Gastrocnemius medialis (tissue), 4 donors: ENCODE results near the gene ABLIM3. TPM values are rescaled to one million over a fixed set of nuclear protein-coding genes. Genes with fewer than 3 reads are reported as not detected.
A peak's percentile ranks its signal among the peaks of the same experiment; 100 is the strongest.

Experiments used
- ATAC-seq, 2 donors: fragments of 150-250 bp; one replicate each; pipeline ENCODE4 v1.9.1; 2016
- DNase-seq, 2 donors: peaks; one replicate each; pipeline ENCODE4 v3.0.0-alpha.2; 2019
- H3K27ac ChIP-seq, 4 donors: fragments of 200-600 bp; sonication (generic); 1 replicate in 1 of 4; 2 replicates in 3 of 4; pipeline ENCODE4 v1.5.1; 2016 to 2018; ENCODE audit warnings: mild to moderate bottlenecking in 2 of 4, moderate library complexity in 1 of 4
- H3K27me3 ChIP-seq, 3 donors: fragments of 200-600 bp; sonication (generic) in 2 of 3; 1 replicate in 1 of 3; 2 replicates in 2 of 3; pipeline versions ENCODE4 v1.5.1 to v1.6.0; 2016 to 2019; ENCODE audit warnings: mild to moderate bottlenecking in 1 of 3, moderate library complexity in 1 of 3
- H3K36me3 ChIP-seq, 2 donors: fragments of 200-600 bp; sonication (generic) in 1 of 2; one replicate each; pipeline ENCODE4 v1.5.1; 2017 to 2018
- H3K4me1 ChIP-seq, 2 donors: fragments of 200-600 bp; sonication (generic) in 1 of 2; one replicate each; pipeline ENCODE4 v1.5.1; 2016 to 2017; ENCODE audit warnings: mild to moderate bottlenecking in 2 of 2
- H3K4me3 ChIP-seq, 4 donors: fragments of 200-600 bp; sonication (generic) in 3 of 4; 1 replicate in 1 of 4; 2 replicates in 3 of 4; pipeline ENCODE4 v1.5.1; 2016 to 2019; ENCODE audit warnings: mild to moderate bottlenecking in 2 of 4
- H3K9me3 ChIP-seq, 3 donors: fragments of 200-600 bp; sonication (generic) in 2 of 3; 1 replicate in 1 of 3; 2 replicates in 2 of 3; pipeline ENCODE4 v1.5.1; 2016 to 2019
- CTCF ChIP-seq, 5 experiments: fragments of 450-650 bp in 3 of 5; fragments of 200-600 bp in 2 of 5; sonication (generic) in 2 of 5; IDR thresholded peaks in 4 of 5; conservative IDR thresholded peaks in 1 of 5; 1 replicate in 4 of 5; 2 replicates in 1 of 5; pipeline ENCODE4 v1.5.1; 2016 to 2019; ENCODE audit warnings: antibody characterized with exemption in 5 of 5, mild to moderate bottlenecking in 3 of 5, moderate library complexity in 3 of 5
- POLR2A ChIP-seq, 2 donors: fragments of 450-650 bp; IDR thresholded peaks; one replicate each; pipeline ENCODE4 v1.6.1; 2017; ENCODE audit warnings: antibody characterized with exemption in 2 of 2, mild to moderate bottlenecking in 2 of 2, moderate library complexity in 2 of 2
- in situ Hi-C, 4 donors: fragments of 200-750 bp; cut with MboI; loops; one replicate each; pipeline versions ENCODE4 v1.15.0 to v1.8.0; 2017; ENCODE audit warnings: low sequenced_read_pairs in 4 of 4
- intact Hi-C: fragments of 100-400 bp; cut with DNase I; formaldehyde crosslinking; loops from one replicate; pipeline ENCODE4 v1.15.1; 2023; ENCODE audit warnings: low total_unique reads
- total RNA-seq, 4 donors: library from RNA; depleted of rRNA; stranded (reverse); fragments of >200 nt; gene quantifications; one replicate each; pipeline versions ENCODE4 v1.1.0 to v1.2.3, GENCODE V29; 2016

ABLIM3 gene
- total RNA-seq, 4 donors from 2014 or later: 37.5 to 155 (median 67.7) TPM

DNA sequence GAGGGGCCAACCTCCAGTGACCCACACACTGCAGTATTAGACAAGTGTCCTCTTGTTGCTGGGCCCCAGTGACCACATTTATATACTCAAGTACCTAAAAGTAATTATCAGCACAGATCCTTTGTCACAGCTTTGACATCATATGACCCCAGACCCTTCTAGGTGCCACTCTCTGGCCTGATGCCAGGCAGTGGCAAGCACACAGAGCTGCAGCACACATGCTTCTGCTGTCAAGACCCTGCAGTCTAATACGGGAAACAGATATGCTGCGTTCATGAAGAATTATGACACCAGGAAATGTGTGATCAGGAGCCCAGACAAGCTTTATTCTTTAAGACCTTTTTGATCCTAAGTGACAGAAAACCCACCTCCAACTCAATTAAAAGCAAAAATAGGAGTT, 66.5 kb downstream of the ABLIM3 start:
- H3K9me3 ChIP-seq: no peaks in the 10 kb centered on the region
- H3K27ac ChIP-seq: peak overlapping the region in 2 of 4 donors; percentile 27 to 30
- intact Hi-C loops: no loop called here
- H3K4me3 ChIP-seq: no peak overlapping the region
- peaks cover 17 to 33% of the 10 kb centered on the region in 2 donors for H3K4me1 ChIP-seq
- ATAC-seq (no peak), DNase-seq (no peak)
- no peak for TF ChIP-seq CTCF (IDR thresholded peaks at IDR 0.05 in 4 of 5, conservative IDR thresholded peaks at IDR 0.05 in 1 of 5)
- TF ChIP-seq POLR2A (IDR thresholded peaks at IDR 0.05): no peak
- no peaks in the 10 kb centered on the region for H3K27me3 ChIP-seq
- H3K36me3 ChIP-seq: peaks cover 0 to 54% of the 10 kb centered on the region in 2 donors
- in situ Hi-C loops: no loop called here

- DNase-seq (no peak), ATAC-seq (no peak)
- intact Hi-C loops: no loop called here
- Histone ChIP-seq H3K4me1 (peaks cover 8 to 18% of the 10 kb centered on the region in 2 donors), H3K9me3 (no peaks in the 10 kb centered on the region), H3K36me3 (peaks cover 0 to 39% of the 10 kb centered on the region in 2 donors), H3K4me3 (no peak overlapping the region), H3K27ac (no peak overlapping the region), H3K27me3 (no peaks in the 10 kb centered on the region)
- TF ChIP-seq CTCF (IDR thresholded peaks at IDR 0.05 in 4 of 5, conservative IDR thresholded peaks at IDR 0.05 in 1 of 5) (no peak), POLR2A (IDR thresholded peaks at IDR 0.05) (no peak)
- in situ Hi-C loops: no loop called here
Measured at GRCh38 chr5:149210225-149210624, 68.9 kb downstream of the ABLIM3 start.

DNA sequence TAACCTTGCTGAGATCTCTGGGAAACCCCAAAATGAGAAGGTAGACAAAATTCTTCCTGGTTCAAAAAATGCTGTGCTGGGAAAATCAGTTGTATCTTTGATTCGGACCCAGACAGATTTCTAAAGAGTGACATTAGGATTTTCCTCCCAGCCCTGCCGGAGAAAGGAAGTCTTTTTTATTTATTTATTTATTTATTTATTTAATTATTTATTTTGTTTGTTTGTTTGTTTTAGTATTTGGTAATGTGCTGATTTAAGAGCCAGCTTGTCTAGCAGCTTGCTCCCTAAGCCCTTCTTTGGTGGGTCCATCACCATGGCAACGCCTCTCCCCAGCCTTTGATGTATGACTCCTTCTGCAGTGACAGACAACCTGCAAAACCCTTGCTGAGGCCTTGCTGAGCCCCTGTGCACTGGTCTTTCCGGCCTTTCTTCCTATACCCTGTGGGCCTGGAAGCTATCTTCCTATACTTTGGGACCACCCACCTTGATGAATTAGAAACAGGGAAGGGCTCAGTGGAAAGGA, 69.7 kb downstream of the ABLIM3 start:
- H3K9me3 ChIP-seq: no peaks in the 10 kb centered on the region
- TF ChIP-seq CTCF (IDR thresholded peaks at IDR 0.05 in 4 of 5, conservative IDR thresholded peaks at IDR 0.05 in 1 of 5) (no peak), POLR2A (IDR thresholded peaks at IDR 0.05) (no peak)
- H3K27ac ChIP-seq: peak overlapping the region in 1 of 4 donors; percentile 23
- no peaks in the 10 kb centered on the region for H3K27me3 ChIP-seq
- peaks cover 0 to 10% of the 10 kb centered on the region in 2 donors for H3K4me1 ChIP-seq
- intact Hi-C loops: no loop called here
- DNase-seq (no peak), ATAC-seq (no peak)
- in situ Hi-C loops: no loop called here
- H3K36me3 ChIP-seq: peaks cover 0 to 39% of the 10 kb centered on the region in 2 donors
- H3K4me3 ChIP-seq: no peak overlapping the region

DNA sequence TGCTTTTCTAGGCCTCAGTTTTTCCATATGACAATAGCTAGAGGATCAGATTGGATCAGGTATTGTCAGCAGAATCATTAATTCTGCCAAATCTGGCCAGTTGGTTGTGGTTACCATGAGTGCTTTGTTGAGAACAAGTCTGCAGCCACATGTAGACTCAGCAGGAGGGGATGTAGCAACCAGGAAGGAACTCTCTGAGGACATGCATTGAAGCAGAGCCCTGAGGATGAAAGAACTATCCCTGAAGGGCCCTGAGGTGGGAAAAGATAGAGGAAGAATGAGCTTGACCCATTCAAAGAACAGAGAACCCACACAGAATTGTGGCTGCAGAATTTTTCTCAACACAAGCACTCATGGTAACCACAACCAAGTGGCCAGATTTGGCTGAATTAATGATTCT, 70.3 kb downstream of the ABLIM3 start:
- no peaks in the 10 kb centered on the region for H3K9me3 ChIP-seq
- in situ Hi-C loops (no loop called here), intact Hi-C loops (no loop called here)
- H3K27me3 ChIP-seq: no peaks in the 10 kb centered on the region
- H3K27ac ChIP-seq: peak overlapping the region in 1 of 4 donors; percentile 23
- H3K4me3 ChIP-seq: no peak overlapping the region
- TF ChIP-seq CTCF (IDR thresholded peaks at IDR 0.05 in 4 of 5, conservative IDR thresholded peaks at IDR 0.05 in 1 of 5) (no peak), POLR2A (IDR thresholded peaks at IDR 0.05) (no peak)
- ATAC-seq (no peak), DNase-seq (no peak)
- H3K4me1 ChIP-seq: peaks cover 0 to 5% of the 10 kb centered on the region in 2 donors
- peaks cover 0 to 41% of the 10 kb centered on the region in 2 donors for H3K36me3 ChIP-seq
